HCT116 (cell line): ENCODE results near the gene IGF2R. TPM values are rescaled to one million over a fixed set of nuclear protein-coding genes. Genes with fewer than 3 reads are reported as not detected.

Source experiments
- ATAC-seq: fragments of 200-7000 bp; cut with Tn5 transposase; 2 replicates; pipeline ENCODE4 v1.9.1; 2020; ENCODE audit warnings: mild to moderate bottlenecking, moderate library complexity
- BruUV-seq: library from RNA; stranded (reverse); fragments of 400-500 nt; replicated peaks from 2 replicates; lab custom pipeline; 2021; lab: Mats Ljungman, UMichigan
- CTCF ChIA-PET: fragments of 300-600 bp; sonication (Branson Sonifier 250); formaldehyde crosslinking; loops from one replicate; lab custom pipeline; 2021; ENCODE audit warnings: antibody characterized with exemption; lab: Charles Lee
- POLR2A ChIA-PET: fragments of 300-600, 350-600 bp; sonication (Branson Sonifier 250); formaldehyde crosslinking; loops from one replicate; lab custom pipeline; 2021; ENCODE audit warnings: antibody characterized with exemption; lab: Charles Lee
- RAD21 ChIA-PET, 2 experiments: fragments of 300-600 bp; sonication (Branson Sonifier 250); formaldehyde crosslinking; loops; one replicate each; lab custom pipeline; 2023; ENCODE audit warnings: low total read pairs in 2 of 2; ENCODE audit not compliant: uncharacterized antibody in 2 of 2, unreplicated experiment in 2 of 2, low non-redundant PET in 1 of 2; lab: Charles Lee
- DNase-seq: peaks from one replicate; pipeline ENCODE4 v3.0.0-alpha.2; 2010; ENCODE audit warnings: low read depth, low spot score
- H2AFZ ChIP-seq: fragments of 200-600 bp; shearing (Covaris generic), sonication (generic); 2 replicates; pipeline ENCODE4 v1.6.1; 2017; ENCODE audit warnings: low read depth, mixed run types, mixed read lengths, antibody characterized with exemption, low read length; ENCODE audit not compliant: poor library complexity, severe bottlenecking
- H3K27ac ChIP-seq: 2 replicates; pipeline ENCODE4 v1.5.1; 2012; ENCODE audit warnings: low read depth, low read length
- H3K27me3 ChIP-seq: fragments of 200-600 bp; sonication (generic); 2 replicates; pipeline ENCODE4 v1.6.1; 2016; ENCODE audit warnings: mixed run types, low read length, mixed read lengths; ENCODE audit not compliant: insufficient read depth
- H3K36me3 ChIP-seq, 2 experiments: fragments of 200-500 bp in 1 of 2; fragments of 200-600 bp in 1 of 2; sonication (Bioruptor generic) in 1 of 2; sonication (generic) in 1 of 2; 2 replicates each; pipeline versions ENCODE4 v1.5.1 to v1.6.1; 2014 to 2016; ENCODE audit warnings: low read length in 2 of 2, inconsistent platforms in 1 of 2, mixed read lengths in 1 of 2, mixed run types in 1 of 2; ENCODE audit not compliant: insufficient read depth in 2 of 2, control insufficient read depth in 1 of 2
- H3K4me1 ChIP-seq, 2 experiments: fragments of 200-600 bp in 1 of 2; sonication (generic) in 1 of 2; 2 replicates each; pipeline versions ENCODE4 v1.5.1 to v1.6.1; 2012 to 2017; ENCODE audit warnings: low read length in 2 of 2, inconsistent platforms in 1 of 2, mild to moderate bottlenecking in 1 of 2, mixed read lengths in 1 of 2, mixed run types in 1 of 2, moderate library complexity in 1 of 2; ENCODE audit not compliant: insufficient read depth in 2 of 2, control insufficient read depth in 1 of 2
- H3K4me2 ChIP-seq: fragments of 200-600 bp; sonication (generic); 2 replicates; pipeline ENCODE4 v1.6.1; 2017; ENCODE audit warnings: mixed run types, low read length, mixed read lengths
- H3K4me3 ChIP-seq, 2 experiments: fragments of 200-600 bp in 1 of 2; sonication (generic) in 1 of 2; replicated peaks in 1 of 2; 2 replicates each; pipeline ENCODE4 v1.5.1; 2011 to 2016; ENCODE audit warnings: low read length in 2 of 2, control low read depth in 1 of 2, low read depth in 1 of 2, mild to moderate bottlenecking in 1 of 2, mixed read lengths in 1 of 2, mixed run types in 1 of 2
- H3K79me2 ChIP-seq: fragments of 200-600 bp; sonication (generic); 2 replicates; pipeline ENCODE4 v1.6.1; 2017; ENCODE audit warnings: mild to moderate bottlenecking, mixed run types, low read length, moderate library complexity, mixed read lengths; ENCODE audit not compliant: insufficient read depth
- H3K9ac ChIP-seq: fragments of 200-600 bp; sonication (generic); 2 replicates; pipeline ENCODE4 v1.6.1; 2016; ENCODE audit warnings: low read length, mixed read lengths
- H3K9me2 ChIP-seq: fragments of 200-600 bp; sonication (generic), shearing (Covaris generic); 2 replicates; pipeline ENCODE4 v1.6.1; 2017; ENCODE audit warnings: mixed run types, mild to moderate bottlenecking, moderate library complexity; ENCODE audit not compliant: insufficient read depth
- H3K9me3 ChIP-seq, 2 experiments: fragments of 200-500 bp in 1 of 2; fragments of 200-600 bp in 1 of 2; sonication (Bioruptor generic) in 1 of 2; sonication (generic) in 1 of 2; 2 replicates each; pipeline ENCODE4 v1.6.1; 2014 to 2017; ENCODE audit warnings: low read length in 2 of 2, mixed read lengths in 2 of 2, inconsistent platforms in 1 of 2, low read depth in 1 of 2, mild to moderate bottlenecking in 1 of 2, mixed run types in 1 of 2, moderate library complexity in 1 of 2; ENCODE audit not compliant: control insufficient read depth in 1 of 2, insufficient read depth in 1 of 2
- H4K20me1 ChIP-seq: fragments of 200-600 bp; sonication (generic), shearing (Covaris generic); 2 replicates; pipeline ENCODE4 v1.6.1; 2017; ENCODE audit warnings: mixed run types, mild to moderate bottlenecking, moderate library complexity; ENCODE audit not compliant: insufficient read depth
- CBX3 ChIP-seq: IDR thresholded peaks from 2 replicates; pipeline ENCODE4 v1.6.1; 2012; ENCODE audit warnings: low read depth
- EZH2 ChIP-seq: fragments of 200-600 bp; sonication (generic); IDR thresholded peaks from 2 replicates; pipeline ENCODE4 v1.6.1; 2017; ENCODE audit warnings: antibody characterized with exemption, mixed run types
- EZH2phosphoT487 ChIP-seq: fragments of 200-600 bp; IDR thresholded peaks from 2 replicates; pipeline ENCODE4 v1.6.1; 2018; ENCODE audit warnings: antibody characterized with exemption, borderline replicate concordance
- FOSL1 ChIP-seq: IDR thresholded peaks from 2 replicates; pipeline ENCODE4 v1.6.1; 2012; ENCODE audit warnings: low read depth
- JUND ChIP-seq: IDR thresholded peaks from 2 replicates; pipeline ENCODE4 v1.6.1; 2012
- POLR2A ChIP-seq: IDR thresholded peaks from 2 replicates; pipeline ENCODE4 v1.7.0; 2011; ENCODE audit warnings: borderline replicate concordance; ENCODE audit not compliant: insufficient read depth, insufficient read length; ENCODE audit errors: extremely low read depth
- POLR2AphosphoS5 ChIP-seq: IDR thresholded peaks from 2 replicates; pipeline ENCODE4 v1.6.1; 2011; ENCODE audit warnings: mild to moderate bottlenecking, low read depth, low read length, moderate library complexity
- SIN3A ChIP-seq: IDR thresholded peaks from 2 replicates; pipeline ENCODE4 v1.6.1; 2012; ENCODE audit warnings: low read depth
- SP1 ChIP-seq: IDR thresholded peaks from 2 replicates; pipeline ENCODE4 v1.6.1; 2012; ENCODE audit warnings: low read depth
- TCF7L2 ChIP-seq: IDR thresholded peaks from 2 replicates; pipeline ENCODE4 v1.7.0; 2011; ENCODE audit warnings: borderline replicate concordance, inconsistent platforms; ENCODE audit not compliant: insufficient read depth, insufficient read length; ENCODE audit errors: extremely low read depth
- YY1 ChIP-seq: IDR thresholded peaks from 2 replicates; pipeline ENCODE4 v1.6.1; 2011; ENCODE audit warnings: low read length, low read depth, moderate library complexity, mild to moderate bottlenecking; ENCODE audit not compliant: insufficient replicate concordance; ENCODE audit errors: extremely low read depth
- ZFX ChIP-seq: fragments of 450-650 bp; IDR thresholded peaks from 2 replicates; pipeline ENCODE4 v1.6.1; 2017
- intact Hi-C: fragments of 100-400 bp; cut with micrococcal nuclease; formaldehyde crosslinking; loops from 2 replicates; pipeline ENCODE4 v1.10.0; 2022
- total RNA-seq: library from RNA; stranded (reverse); gene quantifications from one replicate; pipeline ENCODE4 v1.2.1, GENCODE V29; 2021; ENCODE audit not compliant: unreplicated experiment
- TF ChIP-seq, protein P1 (sequence below): IDR thresholded peaks from 2 replicates; pipeline ENCODE4 v1.6.1; 2012
- TF ChIP-seq, protein P2 (sequence below), 3 experiments: fragments of 200-600 bp in 1 of 3; sonication (generic) in 1 of 3; IDR thresholded peaks in 2 of 3; conservative IDR thresholded peaks in 1 of 3; 2 replicates each; pipeline ENCODE4 v1.5.1; 2012 to 2017; ENCODE audit warnings: low read depth in 2 of 3, low read length in 2 of 3, antibody characterized with exemption in 1 of 3, borderline replicate concordance in 1 of 3, control low read depth in 1 of 3, mild to moderate bottlenecking in 1 of 3, mixed read lengths in 1 of 3, mixed run types in 1 of 3, moderate library complexity in 1 of 3; ENCODE audit not compliant: insufficient read depth in 1 of 3

Gene IGF2R
- total RNA-seq, 1 experiment from 2014 or later, result 37.0 TPM

DNA sequence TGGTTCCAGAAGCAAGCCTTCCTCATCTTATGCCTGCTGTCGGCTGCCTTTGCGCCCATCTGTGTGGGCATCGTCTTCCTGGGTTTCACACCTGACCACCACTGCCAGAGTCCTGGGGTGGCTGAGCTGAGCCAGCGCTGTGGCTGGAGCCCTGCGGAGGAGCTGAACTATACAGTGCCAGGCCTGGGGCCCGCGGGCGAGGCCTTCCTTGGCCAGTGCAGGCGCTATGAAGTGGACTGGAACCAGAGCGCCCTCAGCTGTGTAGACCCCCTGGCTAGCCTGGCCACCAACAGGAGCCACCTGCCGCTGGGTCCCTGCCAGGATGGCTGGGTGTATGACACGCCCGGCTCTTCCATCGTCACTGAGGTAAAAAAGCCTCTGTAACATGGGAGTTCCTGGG is 153.1 kb downstream of the IGF2R start:
- Histone ChIP-seq H3K4me2 (no peak overlapping the region), H3K27ac (no peak overlapping the region), H3K4me1 (no peaks in the 10 kb centered on the region), H2AFZ (no peak overlapping the region), H4K20me1 (no peaks in the 10 kb centered on the region), H3K9ac (no peak overlapping the region), H3K27me3 (no peaks in the 10 kb centered on the region), H3K9me3 (peaks cover 6% of the 10 kb centered on the region in 2 experiments; a peak in 1 of 4 replicates), H3K79me2 (no peaks in the 10 kb centered on the region), H3K36me3 (no peaks in the 10 kb centered on the region), H3K4me3 (no peak overlapping the region), H3K9me2 (no peaks in the 10 kb centered on the region)
- no peak for TF ChIP-seq SIN3A
- TF ChIP-seq TCF7L2, result no peak
- TF ChIP-seq, protein P1, sequence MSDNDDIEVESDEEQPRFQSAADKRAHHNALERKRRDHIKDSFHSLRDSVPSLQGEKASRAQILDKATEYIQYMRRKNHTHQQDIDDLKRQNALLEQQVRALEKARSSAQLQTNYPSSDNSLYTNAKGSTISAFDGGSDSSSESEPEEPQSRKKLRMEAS, result no peak
- no peak for TF ChIP-seq JUND
- BruUV-seq, result no TSS peak
- ATAC-seq (no peak), DNase-seq (no peak)
- intact Hi-C loops, result no loop called here
- POLR2A ChIA-PET, result no interaction called here
- RAD21 ChIA-PET, result no interaction called here
- CTCF ChIA-PET, result no interaction called here

DNA sequence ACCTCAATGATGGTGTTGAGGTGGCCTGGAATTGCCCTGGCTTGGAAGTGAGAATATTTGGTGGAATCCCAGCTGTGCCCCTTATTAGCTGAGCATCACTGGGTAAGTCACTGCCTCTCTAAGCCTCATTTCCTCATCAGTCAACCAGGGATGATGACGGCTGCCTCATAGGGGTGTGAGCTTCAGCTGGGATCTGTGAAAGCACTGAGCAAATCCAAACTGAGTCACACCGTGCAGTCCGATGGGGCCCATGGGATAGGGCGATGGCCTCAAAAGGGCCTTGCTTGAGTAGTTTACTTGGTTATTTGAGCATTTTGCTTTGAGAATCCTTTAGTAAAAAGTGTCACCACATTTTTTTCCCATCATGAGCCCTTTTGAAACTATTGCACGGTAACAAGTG is 153.9 kb downstream of the IGF2R start:
- Histone ChIP-seq H4K20me1 (no peaks in the 10 kb centered on the region), H3K79me2 (no peaks in the 10 kb centered on the region), H3K9me2 (no peaks in the 10 kb centered on the region), H3K9me3 (peaks cover 3 to 4% of the 10 kb centered on the region in 2 experiments; a peak in 1 of 4 replicates), H3K4me3 (no peak overlapping the region), H3K27ac (no peak overlapping the region), H3K27me3 (no peaks in the 10 kb centered on the region), H3K36me3 (no peaks in the 10 kb centered on the region), H3K4me2 (no peak overlapping the region), H3K4me1 (no peaks in the 10 kb centered on the region), H2AFZ (no peak overlapping the region), H3K9ac (no peak overlapping the region)
- DNase-seq (no peak), ATAC-seq (no peak)
- intact Hi-C loops, result no loop called here
- no peak for TF ChIP-seq POLR2AphosphoS5
- TF ChIP-seq TCF7L2, result no peak
- TF ChIP-seq JUND, result no peak
- no peak for TF ChIP-seq EZH2
- no peak for TF ChIP-seq YY1
- TF ChIP-seq, protein P2, sequence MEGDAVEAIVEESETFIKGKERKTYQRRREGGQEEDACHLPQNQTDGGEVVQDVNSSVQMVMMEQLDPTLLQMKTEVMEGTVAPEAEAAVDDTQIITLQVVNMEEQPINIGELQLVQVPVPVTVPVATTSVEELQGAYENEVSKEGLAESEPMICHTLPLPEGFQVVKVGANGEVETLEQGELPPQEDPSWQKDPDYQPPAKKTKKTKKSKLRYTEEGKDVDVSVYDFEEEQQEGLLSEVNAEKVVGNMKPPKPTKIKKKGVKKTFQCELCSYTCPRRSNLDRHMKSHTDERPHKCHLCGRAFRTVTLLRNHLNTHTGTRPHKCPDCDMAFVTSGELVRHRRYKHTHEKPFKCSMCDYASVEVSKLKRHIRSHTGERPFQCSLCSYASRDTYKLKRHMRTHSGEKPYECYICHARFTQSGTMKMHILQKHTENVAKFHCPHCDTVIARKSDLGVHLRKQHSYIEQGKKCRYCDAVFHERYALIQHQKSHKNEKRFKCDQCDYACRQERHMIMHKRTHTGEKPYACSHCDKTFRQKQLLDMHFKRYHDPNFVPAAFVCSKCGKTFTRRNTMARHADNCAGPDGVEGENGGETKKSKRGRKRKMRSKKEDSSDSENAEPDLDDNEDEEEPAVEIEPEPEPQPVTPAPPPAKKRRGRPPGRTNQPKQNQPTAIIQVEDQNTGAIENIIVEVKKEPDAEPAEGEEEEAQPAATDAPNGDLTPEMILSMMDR (IDR thresholded peaks at IDR 0.05 in 2 of 3, conservative IDR thresholded peaks at IDR 0.05 in 1 of 3; ENCODE audit: borderline replicate concordance in 1 of 3, insufficient read depth in 1 of 3, low read depth in 2 of 3, low read length in 2 of 3), result no peak
- no peak for TF ChIP-seq SP1
- TF ChIP-seq ZFX, result no peak
- TF ChIP-seq CBX3, result no peak
- no peak for TF ChIP-seq FOSL1
- no peak for TF ChIP-seq POLR2A
- no peak for TF ChIP-seq EZH2phosphoT487
- no TSS peak for BruUV-seq
- ChIA-PET RAD21 (no interaction called here), CTCF (no interaction called here), POLR2A (no interaction called here)
